Measurements from ENCODE around the gene MAML3. TPM values are rescaled to one million over a fixed set of nuclear protein-coding genes. Genes with fewer than 3 reads are reported as not detected.

MAML3 gene
- total RNA-seq, 1 experiment from 2014 or later: 0.89 TPM

GRCh38 chr4:139759097-139759496 is 394.9 kb downstream of the MAML3 start:
- DNase-seq (ENCODE audit: unreplicated experiment): no peak
- no peak overlapping the region for H3K4me3 Mint-ChIP-seq (ENCODE audit: unreplicated experiment)
- POLR2A ChIA-PET: no interaction called here
- H3K27me3 Mint-ChIP-seq (ENCODE audit: insufficient read depth, unreplicated experiment): no peaks in the 10 kb centered on the region
- H3K9me3 Mint-ChIP-seq (ENCODE audit: unreplicated experiment): no peaks in the 10 kb centered on the region
- H3K36me3 Mint-ChIP-seq (ENCODE audit: insufficient read depth, unreplicated experiment): no peaks in the 10 kb centered on the region
- intact Hi-C loops (cut with micrococcal nuclease): no loop called here
- TF ChIP-seq, protein P1, sequence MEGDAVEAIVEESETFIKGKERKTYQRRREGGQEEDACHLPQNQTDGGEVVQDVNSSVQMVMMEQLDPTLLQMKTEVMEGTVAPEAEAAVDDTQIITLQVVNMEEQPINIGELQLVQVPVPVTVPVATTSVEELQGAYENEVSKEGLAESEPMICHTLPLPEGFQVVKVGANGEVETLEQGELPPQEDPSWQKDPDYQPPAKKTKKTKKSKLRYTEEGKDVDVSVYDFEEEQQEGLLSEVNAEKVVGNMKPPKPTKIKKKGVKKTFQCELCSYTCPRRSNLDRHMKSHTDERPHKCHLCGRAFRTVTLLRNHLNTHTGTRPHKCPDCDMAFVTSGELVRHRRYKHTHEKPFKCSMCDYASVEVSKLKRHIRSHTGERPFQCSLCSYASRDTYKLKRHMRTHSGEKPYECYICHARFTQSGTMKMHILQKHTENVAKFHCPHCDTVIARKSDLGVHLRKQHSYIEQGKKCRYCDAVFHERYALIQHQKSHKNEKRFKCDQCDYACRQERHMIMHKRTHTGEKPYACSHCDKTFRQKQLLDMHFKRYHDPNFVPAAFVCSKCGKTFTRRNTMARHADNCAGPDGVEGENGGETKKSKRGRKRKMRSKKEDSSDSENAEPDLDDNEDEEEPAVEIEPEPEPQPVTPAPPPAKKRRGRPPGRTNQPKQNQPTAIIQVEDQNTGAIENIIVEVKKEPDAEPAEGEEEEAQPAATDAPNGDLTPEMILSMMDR (IDR thresholded peaks at IDR 0.05; ENCODE audit: unreplicated experiment): no peak
- CTCF ChIA-PET: interaction anchor here (1.2 kb wide), 1 partner anchor 19 kb away, joined by 7 read pairs; no protein-coding TSS in a partner anchor
- BruUV-seq (replicated peaks): no TSS peak
- H3K4me1 Mint-ChIP-seq (ENCODE audit: insufficient read depth, unreplicated experiment): no peaks in the 10 kb centered on the region
- no peak overlapping the region for H3K27ac Mint-ChIP-seq (ENCODE audit: low read depth, unreplicated experiment)

- Mint-ChIP-seq H3K36me3 (ENCODE audit: insufficient read depth, unreplicated experiment) (no peaks in the 10 kb centered on the region), H3K4me3 (ENCODE audit: unreplicated experiment) (no peak overlapping the region), H3K27me3 (ENCODE audit: insufficient read depth, unreplicated experiment) (no peaks in the 10 kb centered on the region), H3K27ac (ENCODE audit: low read depth, unreplicated experiment) (no peak overlapping the region), H3K4me1 (ENCODE audit: insufficient read depth, unreplicated experiment) (no peaks in the 10 kb centered on the region), H3K9me3 (ENCODE audit: unreplicated experiment) (no peaks in the 10 kb centered on the region)
- CTCF ChIA-PET: no interaction called here
- no peak for DNase-seq (ENCODE audit: unreplicated experiment)
- TF ChIP-seq, protein P1 (IDR thresholded peaks at IDR 0.05; ENCODE audit: unreplicated experiment): no peak
- POLR2A ChIA-PET: no interaction called here
- intact Hi-C loops (cut with micrococcal nuclease): no loop called here
- no TSS peak for BruUV-seq (replicated peaks)
Measured at GRCh38 chr4:139756391-139757180, 397.4 kb downstream of the MAML3 start.

DNA sequence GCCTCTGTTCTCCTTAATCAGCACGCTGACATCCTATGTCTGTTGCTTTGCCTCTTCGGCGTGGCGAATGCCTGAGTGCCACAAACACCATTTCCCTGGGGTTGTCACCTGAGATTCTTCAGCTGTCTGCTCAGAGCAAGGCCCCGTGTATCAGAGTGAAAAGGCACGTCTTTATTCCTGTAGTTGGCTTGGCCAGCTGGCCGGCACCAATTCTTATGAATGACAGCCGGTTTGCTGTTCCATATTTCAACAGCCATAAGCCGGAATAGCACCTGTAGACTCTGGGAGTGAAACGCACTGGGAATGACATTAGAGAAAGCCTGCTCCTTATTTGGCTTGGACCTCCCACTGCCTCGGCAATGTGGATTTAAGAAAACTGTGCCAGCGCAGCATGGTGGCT is 399.0 kb downstream of the MAML3 start:
- no peak overlapping the region for H3K4me3 Mint-ChIP-seq (ENCODE audit: unreplicated experiment)
- DNase-seq (ENCODE audit: unreplicated experiment): no peak
- POLR2A ChIA-PET: no interaction called here
- intact Hi-C loops (cut with micrococcal nuclease): no loop called here
- H3K27me3 Mint-ChIP-seq (ENCODE audit: insufficient read depth, unreplicated experiment): no peaks in the 10 kb centered on the region
- CTCF ChIA-PET: no interaction called here
- BruUV-seq (replicated peaks): no TSS peak
- H3K27ac Mint-ChIP-seq (ENCODE audit: low read depth, unreplicated experiment): no peak overlapping the region
- H3K9me3 Mint-ChIP-seq (ENCODE audit: unreplicated experiment): no peaks in the 10 kb centered on the region
- H3K4me1 Mint-ChIP-seq (ENCODE audit: insufficient read depth, unreplicated experiment): no peaks in the 10 kb centered on the region
- TF ChIP-seq, protein P1 (IDR thresholded peaks at IDR 0.05; ENCODE audit: unreplicated experiment): no peak
- no peaks in the 10 kb centered on the region for H3K36me3 Mint-ChIP-seq (ENCODE audit: insufficient read depth, unreplicated experiment)

GRCh38 chr4:139753686-139754085 is 400.3 kb downstream of the MAML3 start:
- Mint-ChIP-seq H3K4me3 (ENCODE audit: unreplicated experiment) (no peak overlapping the region), H3K36me3 (ENCODE audit: insufficient read depth, unreplicated experiment) (no peaks in the 10 kb centered on the region), H3K9me3 (ENCODE audit: unreplicated experiment) (no peaks in the 10 kb centered on the region), H3K27me3 (ENCODE audit: insufficient read depth, unreplicated experiment) (no peaks in the 10 kb centered on the region), H3K4me1 (ENCODE audit: insufficient read depth, unreplicated experiment) (no peaks in the 10 kb centered on the region), H3K27ac (ENCODE audit: low read depth, unreplicated experiment) (no peak overlapping the region)
- no peak for DNase-seq (ENCODE audit: unreplicated experiment)
- ChIA-PET CTCF (no interaction called here), POLR2A (no interaction called here)
- intact Hi-C loops (cut with micrococcal nuclease): no loop called here
- TF ChIP-seq, protein P1 (IDR thresholded peaks at IDR 0.05; ENCODE audit: unreplicated experiment): no peak
- no TSS peak for BruUV-seq (replicated peaks)
